SU-DHL-6 (cell line): ENCODE data around the gene ZDHHC16.
"Not testable (repeated sequence)": the region's sequence is repeated elsewhere in the genome, so short reads cannot be mapped to it uniquely, and the experiment has no call there.

ENCODE experiments used
- CTCF ChIP-seq: fragments of 200-600 bp; sonication (generic); IDR thresholded peaks from one replicate; pipeline ENCODE4 v1.5.1; 2017; ENCODE audit warnings: antibody characterized with exemption, mild to moderate bottlenecking, low read length, moderate library complexity; ENCODE audit not compliant: insufficient read depth, poor library complexity, severe bottlenecking
- EZH2phosphoT487 ChIP-seq: fragments of 200-600 bp; sonication (generic), shearing (Covaris generic); conservative IDR thresholded peaks from 2 replicates; pipeline ENCODE4 v1.6.1; 2018; ENCODE audit warnings: mild to moderate bottlenecking, antibody characterized with exemption, low read length, moderate library complexity, mixed read lengths

GRCh38 chr10:97479410-97479809 is 33.4 kb downstream of the ZDHHC16 start:
- not testable (repeated sequence) for TF ChIP-seq CTCF, EZH2phosphoT487
